ENCODE results near the gene CCT6A. TPM values are rescaled to one million over a fixed set of nuclear protein-coding genes. Genes with fewer than 3 reads are reported as not detected.

Gene CCT6A
- total and polyA plus RNA-seq, 9 of the 15 experiments (the other 6 are each of a cell fraction or from before 2014, with no cell fraction given), result 244 to 708 (median 387) TPM

GRCh38 chr7:56062382-56062781 lies 10.8 kb downstream of the CCT6A start:
- POLR2A ChIA-PET, result interaction anchor here (0.6 to 5.0 kb wide), 7 partner anchors 9 to 474 kb away, joined by 3 to 40 read pairs (median 3); partner anchors contain the start of genes CCT6A and PSPH
- Histone ChIP-seq H3K9me3 (replicated peaks; ENCODE audit: control insufficient read depth, insufficient read depth, low read depth, low read length) (no peaks in the 10 kb centered on the region), H3K27me3 (ENCODE audit: control insufficient read depth in 2 of 2, insufficient read depth in 2 of 2, low read length in 2 of 2) (no peaks in the 10 kb centered on the region), H3K4me2 (ENCODE audit: insufficient read depth, low read length) (peak overlapping the region; percentile 37), H3K79me2 (ENCODE audit: control insufficient read depth, insufficient read depth, low read length) (peaks cover 58% of the 10 kb centered on the region), H3K9ac (ENCODE audit: insufficient read depth in 1 of 2, low read depth in 2 of 2, low read length in 2 of 2) (peak overlapping the region in 1 of 2 experiments; percentile 28; a peak in 2 of 4 replicates), H3K4me3 (no peak overlapping the region), H3K4me1 (replicated peaks in 1 of 2; ENCODE audit: control insufficient read depth in 2 of 2, insufficient read depth in 2 of 2, low read length in 2 of 2) (peaks cover 28 to 40% of the 10 kb centered on the region in 2 experiments), H3K9me1 (ENCODE audit: control insufficient read depth, insufficient read depth, low read length) (no peaks in the 10 kb centered on the region), H4K20me1 (replicated peaks; ENCODE audit: control insufficient read depth, insufficient read depth, low read length) (no peaks in the 10 kb centered on the region; the same call in 1 of the 2 replicates), H3K27ac (ENCODE audit: extremely low read depth, low read depth, low read length) (peak overlapping the region; percentile 86), H3K36me3 (ENCODE audit: control insufficient read depth, insufficient read depth, low read length) (peaks cover 68% of the 10 kb centered on the region), H2AFZ (ENCODE audit: low read depth, low read length) (no peak overlapping the region)
- ATAC-seq (peak; percentile 11), DNase-seq (ENCODE audit: extremely low read depth in 1 of 4, low spot score in 3 of 4) (peak in 2 of 4 experiments; percentile 24 to 64), FAIRE-seq (peak; percentile 71)
- in situ Hi-C loops (cut with MboI) (no loop called here), intact Hi-C loops (cut with micrococcal nuclease) (no loop called here)
- CTCF ChIA-PET (ENCODE audit: low intra/inter-chr PET ratio), result no interaction called here
- 11% methylated on average over 2 of the region's 2 CpGs for WGBS (ENCODE audit: insufficient coverage, low coverage, missing lambda C conversion rate)
- BruUV-seq (replicated peaks), result no TSS peak
- peak; percentile 79 for TF ChIP-seq JUN (IDR thresholded peaks at IDR 0.05; ENCODE audit: borderline replicate concordance, low read depth, low read length)
- no peak for TF ChIP-seq JUN (CRISPR knock-in tag; IDR thresholded peaks at IDR 0.05; ENCODE audit: borderline replicate concordance)
- peak; percentile 46 for TF ChIP-seq FOS (IDR thresholded peaks at IDR 0.05; ENCODE audit: extremely low read depth, insufficient read length)
- 0 out of 2 replicates have a peak, but pooled peaks have one; percentile 18 for TF ChIP-seq ETV1 (tag; conservative IDR thresholded peaks at IDR 0.05; ENCODE audit: low read depth)
- TF ChIP-seq SMAD2 (IDR thresholded peaks at IDR 0.05; ENCODE audit: low read depth, low read length), result no peak
- peak; percentile 97 for TF ChIP-seq FOSL1 (tag; conservative IDR thresholded peaks at IDR 0.05)
- TF ChIP-seq KDM1A (IDR thresholded peaks at IDR 0.05), result no peak
- no peak for TF ChIP-seq ZNF57 (CRISPR knock-in tag; IDR thresholded peaks at IDR 0.05)
- TF ChIP-seq ZBTB43 (CRISPR knock-in tag; IDR thresholded peaks at IDR 0.05), result no peak
- TF ChIP-seq HMBOX1 (IDR thresholded peaks at IDR 0.05), result peak; percentile 49; the same call in 1 of the 2 replicates
- peak; percentile 89 for TF ChIP-seq NFATC3 (IDR thresholded peaks at IDR 0.05)
- 0 out of 2 replicates have a peak, but pooled peaks have one; percentile 14 for TF ChIP-seq MEF2D (tag; conservative IDR thresholded peaks at IDR 0.05; ENCODE audit: low read depth)
- peak; percentile 55; the same call in 1 of the 2 replicates for TF ChIP-seq EP300 (IDR thresholded peaks at IDR 0.05; ENCODE audit: low read length)
- TF ChIP-seq POLR2G (IDR thresholded peaks at IDR 0.05; ENCODE audit: low read depth, low read length), result 0 out of 2 replicates have a peak, but pooled peaks have one; percentile 18
- TF ChIP-seq DACH1 (IDR thresholded peaks at IDR 0.05; ENCODE audit: partially characterized antibody), result peak; percentile 33
- TF ChIP-seq MAFK (IDR thresholded peaks at IDR 0.05; ENCODE audit: low read length), result 0 out of 2 replicates have a peak, but pooled peaks have one; percentile 11
- peak; percentile 61; the same call in 1 of the 2 replicates for TF ChIP-seq SMARCC2 (IDR thresholded peaks at IDR 0.05; ENCODE audit: low read depth)
- TF ChIP-seq EGR1 (conservative IDR thresholded peaks at IDR 0.05), result 0 out of 2 replicates have a peak, but pooled peaks have one; percentile 31
